ENCODE results near the gene KLF7. TPM values are rescaled to one million over a fixed set of nuclear protein-coding genes. Genes with fewer than 3 reads are reported as not detected.

KLF7 gene
- total RNA-seq, 1 experiment from 2014 or later: 24.9 TPM

DNA sequence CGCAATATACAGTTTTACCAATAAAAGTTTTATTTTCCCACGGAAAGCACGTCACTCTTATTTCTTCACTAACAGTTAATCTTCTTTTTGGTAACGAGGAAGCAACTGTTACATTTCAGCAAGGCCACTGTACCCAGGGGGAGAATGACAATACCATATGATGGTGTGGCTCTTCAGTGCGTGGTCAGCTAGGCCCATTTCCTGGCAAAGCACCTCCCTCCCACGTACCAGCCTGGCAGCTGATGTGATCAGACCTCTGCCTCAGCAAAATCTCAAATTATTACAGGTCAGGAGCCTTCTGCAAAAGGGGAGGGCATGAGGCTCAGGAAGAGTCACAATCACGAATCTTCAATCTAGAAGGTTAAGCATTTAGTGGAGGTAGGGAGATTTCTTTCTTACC, 55.4 kb downstream of the KLF7 start:
- no peak for DNase-seq
- CTCF ChIA-PET: no interaction called here
- BruUV-seq (replicated peaks): no TSS peak
- H3K36me3 Mint-ChIP-seq (ENCODE audit: insufficient read depth, unreplicated experiment): peaks cover 13% of the 10 kb centered on the region
- intact Hi-C loops (cut with micrococcal nuclease; ENCODE audit: unreplicated experiment): no loop called here
- H3K9me3 Mint-ChIP-seq (ENCODE audit: low read depth, unreplicated experiment): no peaks in the 10 kb centered on the region
- H3K27ac Mint-ChIP-seq (ENCODE audit: unreplicated experiment): no peak overlapping the region
- H3K4me1 Mint-ChIP-seq (ENCODE audit: low read depth, unreplicated experiment): no peaks in the 10 kb centered on the region
- TF ChIP-seq, protein P1, sequence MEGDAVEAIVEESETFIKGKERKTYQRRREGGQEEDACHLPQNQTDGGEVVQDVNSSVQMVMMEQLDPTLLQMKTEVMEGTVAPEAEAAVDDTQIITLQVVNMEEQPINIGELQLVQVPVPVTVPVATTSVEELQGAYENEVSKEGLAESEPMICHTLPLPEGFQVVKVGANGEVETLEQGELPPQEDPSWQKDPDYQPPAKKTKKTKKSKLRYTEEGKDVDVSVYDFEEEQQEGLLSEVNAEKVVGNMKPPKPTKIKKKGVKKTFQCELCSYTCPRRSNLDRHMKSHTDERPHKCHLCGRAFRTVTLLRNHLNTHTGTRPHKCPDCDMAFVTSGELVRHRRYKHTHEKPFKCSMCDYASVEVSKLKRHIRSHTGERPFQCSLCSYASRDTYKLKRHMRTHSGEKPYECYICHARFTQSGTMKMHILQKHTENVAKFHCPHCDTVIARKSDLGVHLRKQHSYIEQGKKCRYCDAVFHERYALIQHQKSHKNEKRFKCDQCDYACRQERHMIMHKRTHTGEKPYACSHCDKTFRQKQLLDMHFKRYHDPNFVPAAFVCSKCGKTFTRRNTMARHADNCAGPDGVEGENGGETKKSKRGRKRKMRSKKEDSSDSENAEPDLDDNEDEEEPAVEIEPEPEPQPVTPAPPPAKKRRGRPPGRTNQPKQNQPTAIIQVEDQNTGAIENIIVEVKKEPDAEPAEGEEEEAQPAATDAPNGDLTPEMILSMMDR (IDR thresholded peaks at IDR 0.05; ENCODE audit: unreplicated experiment): no peak
- H3K4me3 Mint-ChIP-seq (ENCODE audit: low read depth, unreplicated experiment): no peak overlapping the region
- no peaks in the 10 kb centered on the region for H3K27me3 Mint-ChIP-seq (ENCODE audit: unreplicated experiment)

DNA sequence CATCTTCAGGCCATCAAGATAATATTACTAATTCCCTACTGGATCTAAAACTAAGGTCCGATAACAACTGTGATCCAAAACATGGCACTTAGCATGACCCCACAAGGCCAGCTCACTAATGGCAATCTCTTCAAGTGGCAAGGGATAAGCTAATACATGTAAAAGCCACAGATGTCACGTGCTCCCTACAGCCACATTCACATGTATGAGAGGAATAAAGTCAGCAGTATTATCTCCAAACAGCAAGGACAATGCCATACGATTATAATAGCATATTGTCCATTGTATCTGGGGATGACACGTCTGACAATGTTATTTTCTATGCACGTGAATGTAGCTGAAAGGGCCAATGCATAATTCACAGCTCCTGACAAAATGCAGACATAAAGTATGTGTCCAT, 56.0 kb downstream of the KLF7 start:
- BruUV-seq (replicated peaks): no TSS peak
- CTCF ChIA-PET: no interaction called here
- intact Hi-C loops (cut with micrococcal nuclease; ENCODE audit: unreplicated experiment): no loop called here
- Mint-ChIP-seq H3K27ac (ENCODE audit: unreplicated experiment) (no peak overlapping the region), H3K27me3 (ENCODE audit: unreplicated experiment) (no peaks in the 10 kb centered on the region), H3K4me3 (ENCODE audit: low read depth, unreplicated experiment) (no peak overlapping the region), H3K4me1 (ENCODE audit: low read depth, unreplicated experiment) (no peaks in the 10 kb centered on the region), H3K36me3 (ENCODE audit: insufficient read depth, unreplicated experiment) (peaks cover 13% of the 10 kb centered on the region), H3K9me3 (ENCODE audit: low read depth, unreplicated experiment) (no peaks in the 10 kb centered on the region)
- no peak for DNase-seq
- TF ChIP-seq, protein P1 (IDR thresholded peaks at IDR 0.05; ENCODE audit: unreplicated experiment): no peak

DNA sequence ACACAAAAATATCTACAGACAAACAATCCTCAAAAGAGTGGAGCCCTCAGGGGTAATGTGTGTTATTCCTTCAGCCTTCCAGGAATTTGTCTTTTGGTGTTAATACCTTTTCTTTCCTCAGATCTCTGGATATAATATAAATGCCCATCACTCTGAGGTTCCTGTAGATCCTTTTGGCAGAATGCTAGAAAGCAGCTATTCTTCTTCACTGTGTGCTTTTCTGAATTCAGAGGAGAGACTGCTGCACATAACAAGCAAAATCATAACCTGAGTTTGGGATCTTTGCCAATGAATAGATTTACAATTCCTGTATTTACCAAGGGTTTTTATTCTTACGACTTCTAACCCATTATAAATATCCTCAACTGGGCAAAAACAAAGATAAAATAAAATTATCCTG, 57.3 kb downstream of the KLF7 start:
- TF ChIP-seq, protein P1 (IDR thresholded peaks at IDR 0.05; ENCODE audit: unreplicated experiment): no peak
- CTCF ChIA-PET: no interaction called here
- H3K27ac Mint-ChIP-seq (ENCODE audit: unreplicated experiment): no peak overlapping the region

DNA sequence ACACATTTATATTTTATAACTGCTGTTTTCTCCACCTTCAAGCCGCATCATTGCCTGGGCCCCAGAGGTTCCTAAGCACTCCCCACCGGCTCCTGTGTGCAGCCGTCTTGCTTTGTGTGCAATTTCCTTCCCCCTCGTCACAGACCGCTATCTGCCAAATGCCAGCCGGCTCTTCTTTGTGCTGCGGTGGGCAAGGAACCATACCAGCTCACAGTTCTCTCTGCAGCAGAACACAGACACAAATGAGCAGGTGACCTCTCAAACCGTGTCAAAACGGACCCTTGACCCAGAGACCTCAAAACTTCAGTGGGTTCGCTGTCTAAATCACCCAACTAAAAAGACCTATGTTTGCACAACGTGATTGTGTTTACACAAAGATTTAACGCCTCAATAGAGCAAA, 58.2 kb downstream of the KLF7 start:
- Mint-ChIP-seq H3K4me1 (ENCODE audit: low read depth, unreplicated experiment) (no peaks in the 10 kb centered on the region), H3K4me3 (ENCODE audit: low read depth, unreplicated experiment) (no peak overlapping the region), H3K36me3 (ENCODE audit: insufficient read depth, unreplicated experiment) (peaks cover 13% of the 10 kb centered on the region), H3K9me3 (ENCODE audit: low read depth, unreplicated experiment) (no peaks in the 10 kb centered on the region), H3K27me3 (ENCODE audit: unreplicated experiment) (no peaks in the 10 kb centered on the region), H3K27ac (ENCODE audit: unreplicated experiment) (no peak overlapping the region)
- intact Hi-C loops (cut with micrococcal nuclease; ENCODE audit: unreplicated experiment): no loop called here
- CTCF ChIA-PET: no interaction called here
- TF ChIP-seq, protein P1 (IDR thresholded peaks at IDR 0.05; ENCODE audit: unreplicated experiment): no peak
- no TSS peak for BruUV-seq (replicated peaks)
- no peak for DNase-seq

More for the DNA sequence above, 57.3 kb downstream of the KLF7 start:
- Mint-ChIP-seq H3K9me3 (ENCODE audit: low read depth, unreplicated experiment) (no peaks in the 10 kb centered on the region), H3K4me3 (ENCODE audit: low read depth, unreplicated experiment) (no peak overlapping the region), H3K36me3 (ENCODE audit: insufficient read depth, unreplicated experiment) (peaks cover 13% of the 10 kb centered on the region), H3K27me3 (ENCODE audit: unreplicated experiment) (no peaks in the 10 kb centered on the region), H3K4me1 (ENCODE audit: low read depth, unreplicated experiment) (no peaks in the 10 kb centered on the region)
- intact Hi-C loops (cut with micrococcal nuclease; ENCODE audit: unreplicated experiment): no loop called here
- BruUV-seq (replicated peaks): no TSS peak
- no peak for DNase-seq

DNA sequence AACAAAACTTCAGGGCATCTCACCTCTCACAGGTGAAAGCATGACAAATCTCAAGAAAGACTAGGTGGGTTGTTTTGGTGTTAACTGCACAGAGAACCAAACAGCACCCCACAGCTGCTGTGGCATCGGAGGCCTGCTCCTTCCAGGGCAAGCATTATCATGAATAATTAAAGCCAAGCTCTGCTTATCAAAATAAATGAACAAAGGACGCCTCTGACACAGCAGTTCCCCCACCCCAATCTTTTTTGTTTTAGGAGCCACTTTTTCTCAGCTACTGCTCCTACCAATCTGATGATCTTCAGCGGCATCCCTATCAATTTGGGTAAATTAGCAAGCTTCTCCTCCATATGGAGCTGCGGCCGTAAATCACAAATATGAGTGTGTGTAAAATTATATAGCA, 58.6 kb downstream of the KLF7 start:
- TF ChIP-seq, protein P1 (IDR thresholded peaks at IDR 0.05; ENCODE audit: unreplicated experiment): no peak
- no peak for DNase-seq
- no TSS peak for BruUV-seq (replicated peaks)
- H3K27me3 Mint-ChIP-seq (ENCODE audit: unreplicated experiment): no peaks in the 10 kb centered on the region
- intact Hi-C loops (cut with micrococcal nuclease; ENCODE audit: unreplicated experiment): no loop called here
- H3K4me3 Mint-ChIP-seq (ENCODE audit: low read depth, unreplicated experiment): no peak overlapping the region
- H3K27ac Mint-ChIP-seq (ENCODE audit: unreplicated experiment): no peak overlapping the region
- peaks cover 13% of the 10 kb centered on the region for H3K36me3 Mint-ChIP-seq (ENCODE audit: insufficient read depth, unreplicated experiment)
- CTCF ChIA-PET: no interaction called here
- H3K4me1 Mint-ChIP-seq (ENCODE audit: low read depth, unreplicated experiment): no peaks in the 10 kb centered on the region
- H3K9me3 Mint-ChIP-seq (ENCODE audit: low read depth, unreplicated experiment): no peaks in the 10 kb centered on the region

All from Calu3 (cell line).